PFSK-1 (cell line): ENCODE data around the gene EPHA1.

Experiments
- FOXP2 ChIP-seq: optimal IDR thresholded peaks from 2 replicates; pipeline ENCODE3; 2011; ENCODE audit warnings: borderline replicate concordance, control low read depth, inconsistent platforms; ENCODE audit not compliant: insufficient read depth; ENCODE audit errors: extremely low read length, extremely low read depth
- POLR2AphosphoS5 ChIP-seq: IDR thresholded peaks from 2 replicates; pipeline ENCODE4 v1.6.1; 2012; ENCODE audit warnings: low read depth, mild to moderate bottlenecking, control low read depth, low read length, moderate library complexity
- REST ChIP-seq, 2 experiments: IDR thresholded peaks; 2 replicates each; pipeline versions ENCODE4 v1.6.1 to v1.8.0; 2011 to 2012; ENCODE audit warnings: low read depth in 2 of 2, low read length in 2 of 2, control low read depth in 1 of 2, inconsistent platforms in 1 of 2, mild to moderate bottlenecking in 1 of 2, moderate library complexity in 1 of 2; ENCODE audit not compliant: insufficient read depth in 1 of 2
- SIN3A ChIP-seq: IDR thresholded peaks from 2 replicates; pipeline ENCODE4 v1.6.1; 2012; ENCODE audit warnings: mild to moderate bottlenecking, low read length, moderate library complexity, borderline replicate concordance; ENCODE audit not compliant: insufficient read depth
- TAF1 ChIP-seq: IDR thresholded peaks from 2 replicates; pipeline ENCODE4 v1.6.1; 2012; ENCODE audit warnings: low read length, control low read depth, borderline replicate concordance; ENCODE audit not compliant: insufficient read depth

EPHA1 gene

GRCh38 chr7:143380260-143380645, 28.4 kb downstream of the EPHA1 start:
- TF ChIP-seq REST (IDR thresholded peaks at IDR 0.05; ENCODE audit: insufficient read depth in 1 of 2, low read depth in 2 of 2, low read length in 2 of 2), result no peak
- TF ChIP-seq SIN3A, result no peak
- TF ChIP-seq TAF1, result no peak
- no peak for TF ChIP-seq POLR2AphosphoS5
- no peak for TF ChIP-seq FOXP2

GRCh38 chr7:143379611-143380259, 28.9 kb downstream of the EPHA1 start:
- no peak for TF ChIP-seq REST (IDR thresholded peaks at IDR 0.05; ENCODE audit: insufficient read depth in 1 of 2, low read depth in 2 of 2, low read length in 2 of 2)
- no peak for TF ChIP-seq POLR2AphosphoS5

GRCh38 chr7:143376396-143376795, 32.3 kb downstream of the EPHA1 start:
- no peak for TF ChIP-seq TAF1
- no peak for TF ChIP-seq REST (IDR thresholded peaks at IDR 0.05; ENCODE audit: insufficient read depth in 1 of 2, low read depth in 2 of 2, low read length in 2 of 2)
- TF ChIP-seq FOXP2, result no peak

- TF ChIP-seq TAF1 (no peak), FOXP2 (no peak)
Measured at GRCh38 chr7:143375298-143376034, 33.2 kb downstream of the EPHA1 start.

- TF ChIP-seq REST (IDR thresholded peaks at IDR 0.05; ENCODE audit: insufficient read depth in 1 of 2, low read depth in 2 of 2, low read length in 2 of 2) (no peak), TAF1 (no peak), FOXP2 (no peak), POLR2AphosphoS5 (no peak), SIN3A (no peak)
Measured at GRCh38 chr7:143374561-143374960, 34.1 kb downstream of the EPHA1 start.
